Parathyroid adenoma (tissue), 2 donors: ENCODE measurements around the gene PARVA.

ENCODE experiments used
- H2AFZ ChIP-seq: fragments of 300-600 bp; sonication (generic); one replicate; pipeline ENCODE4 v1.7.0; 2017; ENCODE audit warnings: antibody characterized with exemption, mild to moderate bottlenecking
- H3K27ac ChIP-seq: fragments of 300-600 bp; sonication (generic); one replicate; pipeline ENCODE4 v1.7.0; 2017
- H3K27me3 ChIP-seq: fragments of 300-600 bp; sonication (generic); one replicate; pipeline ENCODE4 v1.7.0; 2017; ENCODE audit warnings: low read length; ENCODE audit not compliant: control insufficient read depth, insufficient read depth
- H3K36me3 ChIP-seq: fragments of 300-600 bp; sonication (generic); one replicate; pipeline ENCODE4 v1.7.0; 2017; ENCODE audit warnings: low read length; ENCODE audit not compliant: control insufficient read depth, insufficient read depth
- H3K4me1 ChIP-seq: fragments of 300-600 bp; sonication (generic); one replicate; pipeline ENCODE4 v1.7.0; 2017; ENCODE audit warnings: control low read depth
- H3K4me2 ChIP-seq: fragments of 300-600 bp; sonication (generic); one replicate; pipeline ENCODE4 v1.7.0; 2017; ENCODE audit warnings: low read length
- H3K4me3 ChIP-seq: fragments of 300-600 bp; sonication (generic); one replicate; pipeline ENCODE4 v1.7.0; 2017; ENCODE audit warnings: low read depth, low read length
- H3K79me2 ChIP-seq: fragments of 300-600 bp; sonication (generic); one replicate; pipeline ENCODE4 v1.7.0; 2017; ENCODE audit warnings: control low read depth
- H3K9ac ChIP-seq: fragments of 300-600 bp; sonication (generic); one replicate; pipeline ENCODE4 v1.7.0; 2017; ENCODE audit warnings: mild to moderate bottlenecking
- H3K9me3 ChIP-seq: fragments of 300-600 bp; sonication (generic); one replicate; pipeline ENCODE4 v1.7.0; 2017; ENCODE audit warnings: low read length; ENCODE audit not compliant: control insufficient read depth
- TF ChIP-seq, protein P1 (sequence below): fragments of 300-600 bp; sonication (generic); IDR thresholded peaks from one replicate; pipeline ENCODE4 v1.7.0; 2017; ENCODE audit warnings: antibody characterized with exemption, mild to moderate bottlenecking
- donor health status: primary hyperparathyroidism.

PARVA gene

GRCh38 chr11:12416552-12416951 lies 39.2 kb downstream of the PARVA start:
- H3K27me3 ChIP-seq = no peaks in the 10 kb centered on the region
- H3K4me3 ChIP-seq = no peak overlapping the region
- no peak overlapping the region for H3K9ac ChIP-seq
- H3K27ac ChIP-seq = no peak overlapping the region
- no peak overlapping the region for H3K4me2 ChIP-seq
- H3K4me1 ChIP-seq = peaks cover 6% of the 10 kb centered on the region
- H3K79me2 ChIP-seq = peaks cover 8% of the 10 kb centered on the region
- no peaks in the 10 kb centered on the region for H3K36me3 ChIP-seq
- no peaks in the 10 kb centered on the region for H3K9me3 ChIP-seq
- H2AFZ ChIP-seq = no peak overlapping the region
- TF ChIP-seq, protein P1, sequence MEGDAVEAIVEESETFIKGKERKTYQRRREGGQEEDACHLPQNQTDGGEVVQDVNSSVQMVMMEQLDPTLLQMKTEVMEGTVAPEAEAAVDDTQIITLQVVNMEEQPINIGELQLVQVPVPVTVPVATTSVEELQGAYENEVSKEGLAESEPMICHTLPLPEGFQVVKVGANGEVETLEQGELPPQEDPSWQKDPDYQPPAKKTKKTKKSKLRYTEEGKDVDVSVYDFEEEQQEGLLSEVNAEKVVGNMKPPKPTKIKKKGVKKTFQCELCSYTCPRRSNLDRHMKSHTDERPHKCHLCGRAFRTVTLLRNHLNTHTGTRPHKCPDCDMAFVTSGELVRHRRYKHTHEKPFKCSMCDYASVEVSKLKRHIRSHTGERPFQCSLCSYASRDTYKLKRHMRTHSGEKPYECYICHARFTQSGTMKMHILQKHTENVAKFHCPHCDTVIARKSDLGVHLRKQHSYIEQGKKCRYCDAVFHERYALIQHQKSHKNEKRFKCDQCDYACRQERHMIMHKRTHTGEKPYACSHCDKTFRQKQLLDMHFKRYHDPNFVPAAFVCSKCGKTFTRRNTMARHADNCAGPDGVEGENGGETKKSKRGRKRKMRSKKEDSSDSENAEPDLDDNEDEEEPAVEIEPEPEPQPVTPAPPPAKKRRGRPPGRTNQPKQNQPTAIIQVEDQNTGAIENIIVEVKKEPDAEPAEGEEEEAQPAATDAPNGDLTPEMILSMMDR = no peak

- H3K4me2 ChIP-seq = no peak overlapping the region
- no peak overlapping the region for H3K27ac ChIP-seq
- no peaks in the 10 kb centered on the region for H3K27me3 ChIP-seq
- H3K9me3 ChIP-seq = no peaks in the 10 kb centered on the region
- H3K9ac ChIP-seq = no peak overlapping the region
- H2AFZ ChIP-seq = no peak overlapping the region
- H3K79me2 ChIP-seq = peaks cover 2% of the 10 kb centered on the region
- H3K4me1 ChIP-seq = peaks cover 4% of the 10 kb centered on the region
- no peak overlapping the region for H3K4me3 ChIP-seq
- no peaks in the 10 kb centered on the region for H3K36me3 ChIP-seq
- TF ChIP-seq, protein P1 = no peak
These were observed 40.6 kb downstream of the PARVA start for GRCh38 chr11:12417691-12418611.

- Histone ChIP-seq H3K4me1 (peaks cover 4% of the 10 kb centered on the region), H3K27ac (no peak overlapping the region), H3K4me3 (no peak overlapping the region)
These were observed 42.7 kb downstream of the PARVA start for GRCh38 chr11:12420040-12420439.

GRCh38 chr11:12420706-12421105 lies 43.3 kb downstream of the PARVA start:
- Histone ChIP-seq H3K79me2 (peaks cover 2% of the 10 kb centered on the region), H3K9ac (no peak overlapping the region), H3K27me3 (no peaks in the 10 kb centered on the region), H3K9me3 (no peaks in the 10 kb centered on the region), H2AFZ (no peak overlapping the region), H3K4me2 (no peak overlapping the region), H3K4me3 (no peak overlapping the region), H3K36me3 (no peaks in the 10 kb centered on the region), H3K4me1 (peaks cover 4% of the 10 kb centered on the region), H3K27ac (no peak overlapping the region)
- TF ChIP-seq, protein P1 = no peak

More at GRCh38 chr11:12420040-12420439, 42.7 kb downstream of the PARVA start:
- Histone ChIP-seq H3K27me3 (no peaks in the 10 kb centered on the region), H3K9ac (no peak overlapping the region), H3K9me3 (no peaks in the 10 kb centered on the region), H2AFZ (no peak overlapping the region), H3K4me2 (no peak overlapping the region), H3K79me2 (peaks cover 2% of the 10 kb centered on the region), H3K36me3 (no peaks in the 10 kb centered on the region)
- TF ChIP-seq, protein P1 = no peak
